ENCODE data around the gene PARVB.
"Not testable (repeated sequence)": the region's sequence is repeated elsewhere in the genome, so short reads cannot be mapped to it uniquely, and the experiment has no call there.

Gene PARVB

GRCh38 chr22:44029069-44029468, 5.0 kb downstream of the PARVB start:
- no peak for DNase-seq

GRCh38 chr22:44030051-44030701, 6.1 kb downstream of the PARVB start:
- no peak for DNase-seq

GRCh38 chr22:44030702-44031082, 6.6 kb downstream of the PARVB start:
- DNase-seq, result no peak

GRCh38 chr22:44031158-44031952, 7.3 kb downstream of the PARVB start:
- DNase-seq, result peak in 1 of 2 donors; percentile 15

- no peak for DNase-seq
These were observed 8.1 kb downstream of the PARVB start for GRCh38 chr22:44032126-44032730.

- no peak for DNase-seq
These were observed 9.2 kb downstream of the PARVB start for GRCh38 chr22:44033287-44033686.

- no peak for DNase-seq
These were observed 9.6 kb downstream of the PARVB start for GRCh38 chr22:44033694-44034093.

GRCh38 chr22:44037519-44038375, 13.6 kb downstream of the PARVB start:
- no peak for DNase-seq

GRCh38 chr22:44039566-44040171, 15.6 kb downstream of the PARVB start:
- no peak for DNase-seq

- DNase-seq, result no peak
These were observed 18.4 kb downstream of the PARVB start for GRCh38 chr22:44042249-44043218.

GRCh38 chr22:44045145-44045544, 21.0 kb downstream of the PARVB start:
- DNase-seq, result no peak

- no peak for DNase-seq
These were observed 22.5 kb downstream of the PARVB start for GRCh38 chr22:44046485-44047141.

GRCh38 chr22:44047891-44048301, 23.8 kb downstream of the PARVB start:
- DNase-seq, result no peak

- DNase-seq, result no peak
These were observed 25.6 kb downstream of the PARVB start for GRCh38 chr22:44049486-44050231.

- DNase-seq, result no peak
These were observed 26.8 kb downstream of the PARVB start for GRCh38 chr22:44050766-44051355.

- no peak for DNase-seq
These were observed 27.3 kb downstream of the PARVB start for GRCh38 chr22:44051358-44051757.

- no peak for DNase-seq
These were observed 27.9 kb downstream of the PARVB start for GRCh38 chr22:44051961-44052360.

GRCh38 chr22:44055805-44056204, 31.7 kb downstream of the PARVB start:
- DNase-seq, result no peak

- DNase-seq, result not testable (repeated sequence)
These were observed 32.5 kb downstream of the PARVB start for GRCh38 chr22:44056649-44057048.

Measured in stimulated activated CD4-positive, alpha-beta T cell treated with anti-CD3 and anti-CD28 coated beads, Interleukin-2, amount 100 ng/mL, for 48 hours (primary cell).